H9 (cell line): ENCODE results near the gene PSMB5. TPM values are rescaled to one million over a fixed set of nuclear protein-coding genes. Genes with fewer than 3 reads are reported as not detected.

Experiments
- DNase-seq: peaks from one replicate; pipeline ENCODE4 v3.0.0-alpha.2; 2017
- H2AFZ ChIP-seq: one replicate; pipeline ENCODE4 v1.6.1; 2013; ENCODE audit warnings: mild to moderate bottlenecking, low read length, control low read depth, moderate library complexity
- H2AK5ac ChIP-seq: 2 replicates; pipeline ENCODE4 v1.6.1; 2013; ENCODE audit warnings: low read length, control low read depth, mixed read lengths; ENCODE audit not compliant: insufficient read length
- H2BK120ac ChIP-seq: one replicate; pipeline ENCODE4 v1.6.1; 2013; ENCODE audit warnings: low read depth, mild to moderate bottlenecking, low read length, control low read depth, inconsistent platforms; ENCODE audit not compliant: poor library complexity, severe bottlenecking
- H2BK12ac ChIP-seq: 2 replicates; pipeline ENCODE4 v1.6.1; 2013; ENCODE audit warnings: low read length, control low read depth, mixed read lengths, low read depth; ENCODE audit not compliant: insufficient read length
- H2BK15ac ChIP-seq: 2 replicates; pipeline ENCODE4 v1.6.1; 2013; ENCODE audit warnings: low read depth, low read length, control low read depth
- H2BK20ac ChIP-seq: one replicate; pipeline ENCODE4 v1.6.1; 2013; ENCODE audit warnings: low read depth, mild to moderate bottlenecking, low read length, control low read depth, inconsistent platforms; ENCODE audit not compliant: poor library complexity, severe bottlenecking
- H2BK5ac ChIP-seq: 2 replicates; pipeline ENCODE4 v1.6.1; 2013; ENCODE audit warnings: low read length, control low read depth, mixed read lengths; ENCODE audit not compliant: insufficient read length
- H3K14ac ChIP-seq: 2 replicates; pipeline ENCODE4 v1.6.1; 2013; ENCODE audit warnings: low read length, control low read depth; ENCODE audit not compliant: insufficient read depth
- H3K18ac ChIP-seq: 2 replicates; pipeline ENCODE4 v1.6.1; 2013; ENCODE audit warnings: low read depth, mild to moderate bottlenecking, mixed read lengths, low read length, control low read depth; ENCODE audit not compliant: insufficient read length
- H3K23ac ChIP-seq: 2 replicates; pipeline ENCODE4 v1.6.1; 2013; ENCODE audit warnings: low read length, control low read depth, mixed read lengths, low read depth; ENCODE audit not compliant: insufficient read length
- H3K23me2 ChIP-seq: 2 replicates; pipeline ENCODE4 v1.6.1; 2013; ENCODE audit warnings: low read depth, mild to moderate bottlenecking, mixed read lengths, low read length, control low read depth; ENCODE audit not compliant: insufficient read length, poor library complexity, severe bottlenecking
- H3K27ac ChIP-seq: 2 replicates; pipeline ENCODE4 v1.5.1; 2013; ENCODE audit warnings: low read length, control low read depth, mixed read lengths, low read depth; ENCODE audit not compliant: insufficient read length
- H3K27me3 ChIP-seq: 2 replicates; pipeline ENCODE4 v1.6.1; 2013; ENCODE audit warnings: low read length, control low read depth, inconsistent platforms; ENCODE audit not compliant: insufficient read depth
- H3K4ac ChIP-seq: 2 replicates; pipeline ENCODE4 v1.6.1; 2013; ENCODE audit warnings: low read depth, mild to moderate bottlenecking, control low read depth, inconsistent platforms, low read length, moderate library complexity
- H3K4me1 ChIP-seq: 2 replicates; pipeline ENCODE4 v1.6.1; 2013; ENCODE audit warnings: low read length, control low read depth, inconsistent platforms; ENCODE audit not compliant: insufficient read depth
- H3K4me2 ChIP-seq: 2 replicates; pipeline ENCODE4 v1.6.1; 2013; ENCODE audit warnings: low read length, control low read depth, mixed read lengths; ENCODE audit not compliant: insufficient read length, insufficient read depth
- H3K56ac ChIP-seq: 2 replicates; pipeline ENCODE4 v1.6.1; 2013; ENCODE audit warnings: low read depth, mild to moderate bottlenecking, mixed read lengths, low read length, control low read depth; ENCODE audit not compliant: insufficient read length
- H3K79me1 ChIP-seq: 2 replicates; pipeline ENCODE4 v1.6.1; 2013; ENCODE audit warnings: low read depth, mild to moderate bottlenecking, moderate library complexity, low read length, control low read depth, inconsistent platforms; ENCODE audit not compliant: insufficient read depth, poor library complexity, severe bottlenecking
- H3K79me2 ChIP-seq: 2 replicates; pipeline ENCODE4 v1.6.1; 2013; ENCODE audit warnings: low read length, control low read depth, inconsistent platforms; ENCODE audit not compliant: insufficient read depth
- H3K9ac ChIP-seq: 2 replicates; pipeline ENCODE4 v1.6.1; 2013; ENCODE audit warnings: low read length, control low read depth, mixed read lengths; ENCODE audit not compliant: insufficient read length; ENCODE audit errors: extremely low read depth
- H3K9me3 ChIP-seq: one replicate; pipeline ENCODE4 v1.6.1; 2013; ENCODE audit warnings: low read depth, low read length, inconsistent platforms; ENCODE audit not compliant: control insufficient read depth
- H3T11ph ChIP-seq: one replicate; pipeline ENCODE4 v1.6.1; 2013; ENCODE audit warnings: mild to moderate bottlenecking, low read length, control low read depth, inconsistent platforms
- H4K20me1 ChIP-seq: one replicate; pipeline ENCODE4 v1.6.1; 2013; ENCODE audit not compliant: control insufficient read depth, insufficient read length, insufficient read depth
- H4K5ac ChIP-seq: 2 replicates; pipeline ENCODE4 v1.6.1; 2013; ENCODE audit warnings: low read depth, mild to moderate bottlenecking, mixed read lengths, low read length, control low read depth; ENCODE audit not compliant: insufficient read length
- H4K8ac ChIP-seq: replicated peaks from 2 replicates; pipeline ENCODE4 v1.6.1; 2013; ENCODE audit warnings: low read length, control low read depth, mixed read lengths, low read depth; ENCODE audit not compliant: insufficient read length
- H4K91ac ChIP-seq: 2 replicates; pipeline ENCODE4 v1.6.1; 2013; ENCODE audit warnings: low read depth, mild to moderate bottlenecking, moderate library complexity, mixed read lengths, low read length, control low read depth; ENCODE audit not compliant: insufficient read length
- H3K27ac Mint-ChIP-seq, 3 experiments: 2 replicates in 2 of 3; 3 replicates in 1 of 3; pipeline ENCODE4 v1.8.0; 2020 to 2021; ENCODE audit warnings: mixed read lengths in 3 of 3, mild to moderate bottlenecking in 1 of 3, moderate library complexity in 1 of 3
- H3K27me3 Mint-ChIP-seq: 2 replicates; pipeline ENCODE4 v1.8.0; 2021; ENCODE audit warnings: low read depth, mild to moderate bottlenecking, moderate library complexity, mixed read lengths
- H3K36me3 Mint-ChIP-seq, 3 experiments: 2 replicates in 2 of 3; 3 replicates in 1 of 3; pipeline ENCODE4 v1.8.0; 2020 to 2021; ENCODE audit warnings: low read depth in 3 of 3, mixed read lengths in 3 of 3; ENCODE audit not compliant: insufficient read depth in 1 of 3
- H3K4me1 Mint-ChIP-seq, 2 experiments: 2 replicates each; pipeline ENCODE4 v1.8.0; 2020; ENCODE audit warnings: mixed read lengths in 2 of 2
- H3K4me3 Mint-ChIP-seq, 2 experiments: 2 replicates in 1 of 2; 3 replicates in 1 of 2; pipeline ENCODE4 v1.8.0; 2020 to 2021; ENCODE audit warnings: mild to moderate bottlenecking in 2 of 2, mixed read lengths in 2 of 2, moderate library complexity in 1 of 2
- H3K9me3 Mint-ChIP-seq, 2 experiments: 2 replicates in 1 of 2; 3 replicates in 1 of 2; pipeline ENCODE4 v1.8.0; 2020; ENCODE audit warnings: mild to moderate bottlenecking in 2 of 2, mixed read lengths in 2 of 2, moderate library complexity in 1 of 2
- WGBS: extraction: QIAGEN DNeasy Blood & Tissue Kit; methylation state at CpG from one replicate; pipeline ENCODE4 v1.1.7; 2013; ENCODE audit warnings: missing lambda C conversion rate, low lambda C conversion rate, mixed read lengths; ENCODE audit not compliant: insufficient read length; ENCODE audit errors: extremely low coverage; 5-methylcytosine and 5-hydroxymethylcytosine counted together
- total RNA-seq: library from RNA; stranded (reverse); gene quantifications from 2 replicates; pipeline ENCODE4 v1.2.1, GENCODE V29; 2021
- TF ChIP-seq, protein P1 (sequence below): fragments of 200-600 bp; sonication (generic); conservative IDR thresholded peaks from 3 replicates; pipeline ENCODE4 v1.8.0; 2021; ENCODE audit warnings: antibody characterized with exemption, mild to moderate bottlenecking

PSMB5 gene
- total RNA-seq, 1 experiment from 2014 or later = 252 TPM

DNA sequence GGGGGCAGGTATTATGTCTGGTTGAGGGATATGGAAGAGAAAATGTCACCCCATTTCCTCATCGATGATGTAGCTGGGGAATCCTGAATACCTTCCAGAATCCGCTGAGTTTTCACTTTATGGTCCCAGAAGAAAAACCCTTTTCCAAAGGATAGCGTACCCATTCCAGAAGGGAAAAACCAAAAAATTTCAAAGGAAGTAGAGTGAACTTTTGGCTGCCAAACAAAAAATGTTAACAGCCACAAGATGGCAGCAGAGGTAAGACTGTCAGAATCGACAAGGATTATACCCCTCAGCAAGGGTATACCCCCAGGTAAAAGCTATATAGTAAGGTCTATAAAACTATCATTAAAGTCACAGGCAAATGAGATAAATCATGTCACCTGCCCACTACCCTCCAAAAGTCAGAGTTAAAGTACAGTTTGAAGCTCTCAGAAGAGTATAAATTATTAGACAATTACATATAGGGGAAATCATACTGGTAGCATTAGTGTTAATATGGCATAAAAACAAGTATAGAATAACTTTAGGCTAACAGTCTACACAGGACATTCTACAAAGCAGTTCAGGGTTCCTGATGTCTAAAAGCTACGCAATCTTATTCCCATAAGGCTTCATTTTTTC is 42.2 kb upstream of the PSMB5 start:
- Histone ChIP-seq H4K91ac (no peak overlapping the region), H4K8ac (no peak overlapping the region), H3T11ph (no peak overlapping the region), H3K27me3 (no peaks in the 10 kb centered on the region), H3K23ac (no peak overlapping the region), H3K79me2 (no peaks in the 10 kb centered on the region), H4K5ac (no peak overlapping the region), H3K14ac (no peak overlapping the region), H3K4me1 (no peaks in the 10 kb centered on the region), H3K79me1 (no peaks in the 10 kb centered on the region), H2AFZ (no peak overlapping the region), H3K9ac (no peak overlapping the region), H3K4ac (no peak overlapping the region), H2BK5ac (no peak overlapping the region), H2BK20ac (no peak overlapping the region), H2AK5ac (no peak overlapping the region), H4K20me1 (no peaks in the 10 kb centered on the region), H3K9me3 (no peaks in the 10 kb centered on the region), H3K27ac (no peak overlapping the region), H3K56ac (no peak overlapping the region), H3K4me2 (no peak overlapping the region), H3K18ac (no peak overlapping the region), H3K23me2 (no peaks in the 10 kb centered on the region), H2BK12ac (no peak overlapping the region), H2BK15ac (no peak overlapping the region), H2BK120ac (no peak overlapping the region)
- H3K4me1 Mint-ChIP-seq = peaks cover 12 to 13% of the 10 kb centered on the region in 2 experiments
- no peak for DNase-seq
- peaks cover 51 to 92% (median 87%) of the 10 kb centered on the region in 3 experiments; a peak in 6 of 7 replicates for H3K36me3 Mint-ChIP-seq
- no peaks in the 10 kb centered on the region; a peak in 1 of 5 replicates for H3K9me3 Mint-ChIP-seq
- H3K27ac Mint-ChIP-seq = no peak overlapping the region
- H3K4me3 Mint-ChIP-seq = no peak overlapping the region
- TF ChIP-seq, protein P1, sequence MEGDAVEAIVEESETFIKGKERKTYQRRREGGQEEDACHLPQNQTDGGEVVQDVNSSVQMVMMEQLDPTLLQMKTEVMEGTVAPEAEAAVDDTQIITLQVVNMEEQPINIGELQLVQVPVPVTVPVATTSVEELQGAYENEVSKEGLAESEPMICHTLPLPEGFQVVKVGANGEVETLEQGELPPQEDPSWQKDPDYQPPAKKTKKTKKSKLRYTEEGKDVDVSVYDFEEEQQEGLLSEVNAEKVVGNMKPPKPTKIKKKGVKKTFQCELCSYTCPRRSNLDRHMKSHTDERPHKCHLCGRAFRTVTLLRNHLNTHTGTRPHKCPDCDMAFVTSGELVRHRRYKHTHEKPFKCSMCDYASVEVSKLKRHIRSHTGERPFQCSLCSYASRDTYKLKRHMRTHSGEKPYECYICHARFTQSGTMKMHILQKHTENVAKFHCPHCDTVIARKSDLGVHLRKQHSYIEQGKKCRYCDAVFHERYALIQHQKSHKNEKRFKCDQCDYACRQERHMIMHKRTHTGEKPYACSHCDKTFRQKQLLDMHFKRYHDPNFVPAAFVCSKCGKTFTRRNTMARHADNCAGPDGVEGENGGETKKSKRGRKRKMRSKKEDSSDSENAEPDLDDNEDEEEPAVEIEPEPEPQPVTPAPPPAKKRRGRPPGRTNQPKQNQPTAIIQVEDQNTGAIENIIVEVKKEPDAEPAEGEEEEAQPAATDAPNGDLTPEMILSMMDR = peak; percentile 77
- no peaks in the 10 kb centered on the region for H3K27me3 Mint-ChIP-seq
- WGBS = no CpG with 5 or more reads among the region's 5 CpGs
